Stimulated activated CD4-positive, alpha-beta T cell treated with anti-CD3 and anti-CD28 coated beads, Interleukin-12 subunit alpha, Interleukin-12 subunit beta, amount 100 ng/mL, for 4 hours (primary cell): ENCODE measurements around the gene TIMM10.

Experiments used
- DNase-seq: peaks from one replicate; pipeline ENCODE4 v3.0.0-alpha.2; 2020

Gene TIMM10

GRCh38 chr11:57501953-57502352 lies 28.6 kb downstream of the TIMM10 start:
- no peak for DNase-seq

GRCh38 chr11:57500926-57501325 lies 29.6 kb downstream of the TIMM10 start:
- DNase-seq: no peak

- DNase-seq: no peak
Measured at GRCh38 chr11:57500515-57500914, 30.0 kb downstream of the TIMM10 start.

- DNase-seq: no peak
Measured at GRCh38 chr11:57499983-57500461, 30.5 kb downstream of the TIMM10 start.

GRCh38 chr11:57499413-57499982 lies 31.1 kb downstream of the TIMM10 start:
- DNase-seq: peak; percentile 34

- DNase-seq: no peak
Measured at GRCh38 chr11:57498540-57498939, 32.0 kb downstream of the TIMM10 start.

- no peak for DNase-seq
Measured at GRCh38 chr11:57497303-57498247, 33.0 kb downstream of the TIMM10 start.

GRCh38 chr11:57496109-57496820 lies 34.3 kb downstream of the TIMM10 start:
- DNase-seq: no peak

- DNase-seq: peak; percentile 72
Measured at GRCh38 chr11:57493507-57494503, 36.7 kb downstream of the TIMM10 start.

- peak; percentile 41 for DNase-seq
Measured at GRCh38 chr11:57491371-57492061, 39.0 kb downstream of the TIMM10 start.

GRCh38 chr11:57490456-57491248 lies 39.9 kb downstream of the TIMM10 start:
- no peak for DNase-seq

- DNase-seq: no peak
Measured at GRCh38 chr11:57487920-57488659, 42.5 kb downstream of the TIMM10 start.

GRCh38 chr11:57487021-57487778 lies 43.4 kb downstream of the TIMM10 start:
- no peak for DNase-seq

- no peak for DNase-seq
Measured at GRCh38 chr11:57485217-57485990, 45.1 kb downstream of the TIMM10 start.

- DNase-seq: no peak
Measured at GRCh38 chr11:57484141-57484710, 46.3 kb downstream of the TIMM10 start.

- no peak for DNase-seq
Measured at GRCh38 chr11:57483562-57483918, 47.0 kb downstream of the TIMM10 start.

- peak; percentile 73 for DNase-seq
Measured at GRCh38 chr11:57482782-57483561, 47.6 kb downstream of the TIMM10 start.
